IPS-15b (cell line): ENCODE results near the gene BUD23.
"Not testable (repeated sequence)": the region's sequence is repeated elsewhere in the genome, so short reads cannot be mapped to it uniquely, and the experiment has no call there.

Source experiments
- H3K27me3 ChIP-seq: one replicate; pipeline ENCODE4 v1.6.1; 2013; ENCODE audit warnings: low read length; ENCODE audit not compliant: control insufficient read depth, insufficient read depth
- H3K36me3 ChIP-seq: one replicate; pipeline ENCODE4 v1.6.1; 2013; ENCODE audit warnings: low read length; ENCODE audit not compliant: control insufficient read depth, insufficient read depth
- H3K4me1 ChIP-seq: one replicate; pipeline ENCODE4 v1.6.1; 2013; ENCODE audit warnings: mild to moderate bottlenecking, low read length; ENCODE audit not compliant: control insufficient read depth, insufficient read depth
- H3K4me3 ChIP-seq: one replicate; pipeline ENCODE4 v1.5.1; 2013; ENCODE audit warnings: low read depth, low read length
- H3K9ac ChIP-seq: one replicate; pipeline ENCODE4 v1.6.1; 2013; ENCODE audit warnings: low read depth, mild to moderate bottlenecking, low read length
- H3K9me3 ChIP-seq: one replicate; pipeline ENCODE4 v1.6.1; 2013; ENCODE audit warnings: mild to moderate bottlenecking, low read length; ENCODE audit not compliant: control insufficient read depth, insufficient read depth

BUD23 gene

GRCh38 chr7:73702665-73703064, 19.3 kb downstream of the BUD23 start:
- Histone ChIP-seq H3K4me1 (peaks cover 17% of the 10 kb centered on the region), H3K36me3 (peaks cover 31% of the 10 kb centered on the region), H3K9ac (no peak overlapping the region), H3K4me3 (no peak overlapping the region), H3K27me3 (no peaks in the 10 kb centered on the region), H3K9me3 (no peaks in the 10 kb centered on the region)

GRCh38 chr7:73703225-73703624, 19.8 kb downstream of the BUD23 start:
- Histone ChIP-seq H3K4me3 (peak overlapping the region; percentile 46), H3K4me1 (peaks cover 17% of the 10 kb centered on the region), H3K27me3 (no peaks in the 10 kb centered on the region), H3K9ac (peak overlapping the region; percentile 27), H3K36me3 (peaks cover 30% of the 10 kb centered on the region), H3K9me3 (no peaks in the 10 kb centered on the region)

GRCh38 chr7:73703757-73704639, 20.6 kb downstream of the BUD23 start:
- no peaks in the 10 kb centered on the region for H3K27me3 ChIP-seq
- peak overlapping the region; percentile 46 for H3K4me3 ChIP-seq
- no peaks in the 10 kb centered on the region for H3K9me3 ChIP-seq
- H3K4me1 ChIP-seq, result peaks cover 17% of the 10 kb centered on the region
- peak overlapping the region; percentile 27 for H3K9ac ChIP-seq
- peaks cover 27% of the 10 kb centered on the region for H3K36me3 ChIP-seq

GRCh38 chr7:73704640-73705550, 21.5 kb downstream of the BUD23 start:
- peaks cover 17% of the 10 kb centered on the region for H3K4me1 ChIP-seq
- peak overlapping the region; percentile 30 for H3K4me3 ChIP-seq

GRCh38 chr7:73705551-73705920, 22.1 kb downstream of the BUD23 start:
- peaks cover 17% of the 10 kb centered on the region for H3K4me1 ChIP-seq
- peaks cover 16% of the 10 kb centered on the region for H3K36me3 ChIP-seq
- no peaks in the 10 kb centered on the region for H3K27me3 ChIP-seq
- H3K9ac ChIP-seq, result no peak overlapping the region
- no peak overlapping the region for H3K4me3 ChIP-seq
- no peaks in the 10 kb centered on the region for H3K9me3 ChIP-seq

More at GRCh38 chr7:73704640-73705550, 21.5 kb downstream of the BUD23 start:
- H3K9ac ChIP-seq, result no peak overlapping the region
- no peaks in the 10 kb centered on the region for H3K9me3 ChIP-seq
- H3K27me3 ChIP-seq, result no peaks in the 10 kb centered on the region
- peaks cover 20% of the 10 kb centered on the region for H3K36me3 ChIP-seq

- peaks cover 17% of the 10 kb centered on the region for H3K4me1 ChIP-seq
- no peak overlapping the region for H3K9ac ChIP-seq
Measured at GRCh38 chr7:73706126-73707044, 23.0 kb downstream of the BUD23 start.

GRCh38 chr7:73707045-73707631, 23.7 kb downstream of the BUD23 start:
- H3K9ac ChIP-seq, result no peak overlapping the region
- no peaks in the 10 kb centered on the region for H3K9me3 ChIP-seq
- H3K4me1 ChIP-seq, result peaks cover 19% of the 10 kb centered on the region

More at GRCh38 chr7:73706126-73707044, 23.0 kb downstream of the BUD23 start:
- Histone ChIP-seq H3K9me3 (no peaks in the 10 kb centered on the region), H3K4me3 (no peak overlapping the region), H3K36me3 (peaks cover 11% of the 10 kb centered on the region), H3K27me3 (no peaks in the 10 kb centered on the region)

GRCh38 chr7:73708961-73709549, 25.7 kb downstream of the BUD23 start:
- no peaks in the 10 kb centered on the region for H3K9me3 ChIP-seq
- H3K27me3 ChIP-seq, result no peaks in the 10 kb centered on the region
- H3K4me3 ChIP-seq, result no peak overlapping the region
- H3K4me1 ChIP-seq, result peaks cover 13% of the 10 kb centered on the region
- H3K9ac ChIP-seq, result no peak overlapping the region
- no peaks in the 10 kb centered on the region for H3K36me3 ChIP-seq

More at GRCh38 chr7:73707045-73707631, 23.7 kb downstream of the BUD23 start:
- H3K4me3 ChIP-seq, result no peak overlapping the region
- H3K27me3 ChIP-seq, result no peaks in the 10 kb centered on the region
- H3K36me3 ChIP-seq, result peaks cover 6% of the 10 kb centered on the region

- Histone ChIP-seq H3K4me3 (no peak overlapping the region), H3K4me1 (peaks cover 2% of the 10 kb centered on the region), H3K9me3 (no peaks in the 10 kb centered on the region), H3K36me3 (peaks cover 2% of the 10 kb centered on the region), H3K9ac (no peak overlapping the region), H3K27me3 (no peaks in the 10 kb centered on the region)
Measured at GRCh38 chr7:73712773-73713172, 29.4 kb downstream of the BUD23 start.

GRCh38 chr7:73713319-73713718, 29.9 kb downstream of the BUD23 start:
- H3K4me1 ChIP-seq, H3K36me3 ChIP-seq, H3K9ac ChIP-seq, H3K4me3 ChIP-seq, H3K9me3 ChIP-seq, H3K27me3 ChIP-seq: not testable (repeated sequence)
